Measurements from ENCODE around the gene GLIPR2. TPM values are rescaled to one million over a fixed set of nuclear protein-coding genes. Genes with fewer than 3 reads are reported as not detected.
A peak's percentile ranks its signal among the peaks of the same experiment; 100 is the strongest.
"Not testable (repeated sequence)": the region's sequence is repeated elsewhere in the genome, so short reads cannot be mapped to it uniquely, and the experiment has no call there.

The GLIPR2 gene
- total RNA-seq: 10 to 100 TPM in 1 of 2 donors, 1 to 10 TPM in 1; 4.0 to 17.0 TPM

DNA sequence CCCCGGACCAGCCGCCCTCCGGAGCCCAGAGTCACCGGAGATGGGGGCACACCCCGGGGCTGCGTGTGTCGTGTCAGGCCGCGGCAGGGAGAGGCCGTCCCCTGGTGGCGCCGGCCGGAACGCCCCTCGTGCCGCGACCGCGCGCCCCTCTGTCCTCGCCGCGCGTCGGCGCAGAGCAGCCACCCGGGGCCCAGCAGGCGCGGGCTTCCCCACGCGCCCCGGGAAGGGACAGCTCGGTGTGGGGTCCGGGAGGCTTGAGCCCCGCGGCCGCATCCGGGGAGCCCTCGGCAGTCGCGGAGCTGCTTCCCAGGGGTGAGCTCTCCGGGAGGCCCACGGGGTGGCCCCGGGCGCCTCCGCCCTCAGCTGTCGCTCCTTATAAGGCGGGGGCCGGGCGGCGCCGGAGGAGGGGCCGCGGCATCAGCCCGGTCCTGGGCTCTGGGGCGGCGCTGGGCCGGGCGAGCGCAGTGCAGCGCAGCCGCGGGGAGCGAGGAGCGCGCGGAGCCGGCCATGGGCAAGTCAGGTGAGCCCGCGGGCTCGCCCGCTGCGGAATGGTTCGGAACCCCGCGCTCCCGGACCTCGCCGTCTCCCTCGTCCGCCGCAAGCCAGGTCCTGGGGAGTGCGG, at the start of gene GLIPR2:
Gene GLIPR2 (plus strand): TSS at position 462 of the 622 bp plus-strand sequence. CDS start 46 bp downstream, at position 508.
- no peaks in the 10 kb centered on the region for H3K9me3 Mint-ChIP-seq
- ATAC-seq (peak; percentile 98 to 99), DNase-seq (ENCODE audit: low spot score in 2 of 2) (peak; percentile 80 to 81)
- H3K36me3 Mint-ChIP-seq: no peaks in the 10 kb centered on the region
- peak within 1 kb of the TSS; percentile 54 to 88 for H3K27ac Mint-ChIP-seq

DNA sequence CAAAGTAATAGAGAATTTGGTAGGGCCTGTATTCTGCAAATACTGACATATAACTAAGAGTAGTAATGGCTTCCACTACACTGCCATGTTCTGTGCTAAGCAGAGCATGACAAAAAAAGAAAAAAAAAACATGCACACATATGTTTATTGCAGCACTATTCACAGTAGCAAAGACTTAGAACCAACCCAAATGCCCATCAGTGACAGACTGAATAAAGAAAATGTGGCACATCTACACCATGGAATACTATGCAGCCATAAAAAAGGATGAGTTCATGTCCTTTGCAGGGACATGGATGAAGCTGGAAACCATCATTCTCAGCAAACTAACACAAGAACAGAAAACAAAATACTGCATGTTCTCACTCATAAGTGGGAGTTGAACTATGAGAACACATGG, 49.5 kb upstream of the GLIPR2 start:
- H3K9me3 Mint-ChIP-seq; ATAC-seq; H3K27ac Mint-ChIP-seq; DNase-seq (ENCODE audit: low spot score in 2 of 2): not testable (repeated sequence)
- H3K36me3 Mint-ChIP-seq: peaks cover 0 to 13% of the 10 kb centered on the region in 2 donors

DNA sequence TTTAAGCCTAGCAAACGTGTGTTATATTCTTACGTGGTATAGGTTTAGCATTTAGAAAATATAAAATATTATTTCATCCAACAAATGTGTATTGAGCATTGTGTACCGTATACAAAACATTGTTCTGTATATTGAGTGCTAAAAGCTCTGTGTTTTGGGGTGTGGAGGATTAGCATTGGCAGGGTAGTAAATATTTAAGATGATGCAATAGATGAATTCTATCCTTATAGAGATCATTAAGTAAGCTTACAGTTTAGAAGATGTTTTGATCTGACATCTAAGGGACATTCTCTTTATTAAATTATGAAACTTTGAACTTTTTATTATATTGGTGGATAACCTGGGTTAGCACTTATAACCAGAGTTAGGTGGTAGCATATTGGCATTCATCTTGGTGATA, 48.5 kb upstream of the GLIPR2 start:
- Mint-ChIP-seq H3K36me3 (peaks cover 0 to 14% of the 10 kb centered on the region in 2 donors), H3K27ac (no peak overlapping the region), H3K9me3 (peaks cover 4 to 6% of the 10 kb centered on the region in 2 donors)
- DNase-seq (ENCODE audit: low spot score in 2 of 2) (no peak), ATAC-seq (no peak)

DNA sequence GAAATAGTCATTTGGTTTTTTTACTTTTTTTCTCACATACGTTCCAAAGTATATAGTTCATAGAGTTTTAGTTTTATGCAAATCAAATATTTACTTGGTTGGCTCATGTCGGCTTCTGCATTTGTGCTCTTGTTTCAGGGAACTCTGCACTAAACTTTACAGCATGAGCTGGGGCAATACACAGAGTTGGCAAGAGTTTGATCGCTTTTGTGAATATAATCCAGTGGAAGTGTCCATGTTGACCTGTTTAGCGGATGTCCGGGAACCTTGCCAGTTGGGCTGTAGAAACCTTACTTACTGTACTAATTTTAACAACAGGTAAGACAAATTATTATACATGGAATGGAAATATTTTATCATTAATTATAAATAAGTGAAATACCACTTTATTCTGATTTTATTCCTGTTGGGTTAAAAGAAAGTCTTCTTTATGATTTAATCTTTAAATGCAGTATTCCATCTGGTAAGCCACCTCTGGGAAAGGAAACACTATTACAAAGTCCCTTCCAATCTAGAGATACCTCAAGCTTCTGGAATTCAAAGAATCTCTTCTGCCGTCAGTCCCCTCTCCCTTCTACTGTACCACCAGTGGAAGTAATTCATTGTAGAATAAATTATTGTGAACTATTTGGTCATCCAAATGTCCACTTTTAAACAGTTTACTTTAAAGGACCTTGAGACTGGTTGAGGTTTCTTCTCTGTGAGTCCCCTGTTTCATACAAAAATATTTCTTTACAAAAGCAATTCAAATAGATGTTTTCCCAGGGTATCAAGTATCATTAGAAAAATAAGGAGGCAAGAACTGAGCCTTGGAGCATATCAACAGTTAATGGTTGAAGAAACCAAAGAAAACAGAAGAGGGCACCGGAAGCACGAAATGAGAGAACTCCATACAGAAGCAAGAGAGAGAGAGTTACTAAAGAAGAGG, 45.2 kb upstream of the GLIPR2 start:
- ATAC-seq (no peak), DNase-seq (ENCODE audit: low spot score in 2 of 2) (no peak)
- Mint-ChIP-seq H3K9me3 (peaks cover 4 to 6% of the 10 kb centered on the region in 2 donors), H3K36me3 (peaks cover 0 to 14% of the 10 kb centered on the region in 2 donors), H3K27ac (peak overlapping the region in 1 of 2 donors; percentile 10)

DNA sequence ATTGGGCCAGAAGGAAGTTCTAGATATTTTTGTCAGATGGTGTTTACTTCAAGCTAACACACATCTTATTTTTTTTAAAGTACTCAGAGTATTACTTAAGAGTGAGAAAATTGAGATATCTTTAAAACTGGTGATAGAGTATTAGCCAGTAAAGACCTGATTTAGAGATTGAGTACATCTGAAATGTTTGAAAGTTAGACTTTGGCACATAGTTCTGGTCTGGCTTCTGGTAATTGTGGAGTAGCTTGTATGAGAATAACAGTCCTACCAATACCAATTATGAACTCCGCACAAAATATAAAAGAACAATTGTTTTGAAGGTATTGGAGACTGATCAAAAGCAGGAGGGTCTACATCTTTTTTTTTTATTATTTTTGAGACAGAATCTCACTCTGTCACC, 44.5 kb upstream of the GLIPR2 start:
- DNase-seq (ENCODE audit: low spot score in 2 of 2) (no peak), ATAC-seq (no peak)
- H3K27ac Mint-ChIP-seq: peak overlapping the region in 1 of 2 donors; percentile 76
- peaks cover 4 to 6% of the 10 kb centered on the region in 2 donors for H3K9me3 Mint-ChIP-seq
- peaks cover 0 to 11% of the 10 kb centered on the region in 2 donors for H3K36me3 Mint-ChIP-seq

DNA sequence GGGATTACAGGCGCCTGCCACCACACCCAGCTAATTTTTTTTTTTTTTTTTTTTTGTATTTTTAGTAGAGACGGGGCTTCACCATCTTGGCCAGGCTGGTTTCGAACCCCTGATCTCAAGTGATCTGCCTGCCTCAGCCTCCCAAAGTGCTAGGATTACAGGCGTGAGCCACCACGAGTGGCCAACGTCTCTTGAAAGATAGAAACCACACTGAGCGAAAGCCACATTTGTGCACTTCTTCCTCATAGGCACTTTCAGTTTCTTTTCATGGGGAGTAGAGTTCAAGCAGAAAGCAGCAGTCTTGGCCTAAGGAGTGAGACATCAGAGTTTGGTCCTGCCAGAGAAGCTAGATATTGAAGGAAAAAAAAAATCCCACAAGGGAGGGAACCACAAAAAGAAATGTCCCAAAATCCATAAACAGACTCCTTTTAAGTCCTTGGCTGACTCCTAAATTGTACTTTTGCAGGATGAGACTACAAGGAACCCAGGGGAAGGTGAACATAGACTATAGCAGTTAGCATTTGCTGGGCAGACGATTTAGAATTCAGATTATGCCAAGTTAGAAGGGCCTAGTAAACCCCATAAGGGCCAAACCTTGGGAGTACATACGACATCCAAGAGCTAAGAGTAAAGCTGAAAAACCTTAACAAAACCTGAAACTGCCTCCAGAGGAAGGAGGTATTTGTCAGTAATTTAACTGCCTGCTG, 43.9 kb upstream of the GLIPR2 start:
- peaks cover 4 to 6% of the 10 kb centered on the region in 2 donors for H3K9me3 Mint-ChIP-seq
- DNase-seq (ENCODE audit: low spot score in 2 of 2) (peak in 1 of 2 donors; percentile 43), ATAC-seq (peak; percentile 93 to 99)
- H3K36me3 Mint-ChIP-seq: peaks cover 0 to 8% of the 10 kb centered on the region in 2 donors
- peak overlapping the region; percentile 19 to 76 for H3K27ac Mint-ChIP-seq

- peaks cover 0 to 8% of the 10 kb centered on the region in 2 donors for H3K36me3 Mint-ChIP-seq
- peaks cover 4 to 6% of the 10 kb centered on the region in 2 donors for H3K9me3 Mint-ChIP-seq
- H3K27ac Mint-ChIP-seq: no peak overlapping the region
- DNase-seq (ENCODE audit: low spot score in 2 of 2) (no peak), ATAC-seq (no peak)
Observed at GRCh38 chr9:36093384-36093783, 43.1 kb upstream of the GLIPR2 start.

GRCh38 chr9:36099718-36100117, 36.8 kb upstream of the GLIPR2 start:
- ATAC-seq (no peak), DNase-seq (ENCODE audit: low spot score in 2 of 2) (no peak)
- Mint-ChIP-seq H3K36me3 (no peaks in the 10 kb centered on the region), H3K27ac (no peak overlapping the region), H3K9me3 (no peaks in the 10 kb centered on the region)

- H3K27ac Mint-ChIP-seq: no peak overlapping the region
- no peak for ATAC-seq
- H3K36me3 Mint-ChIP-seq: no peaks in the 10 kb centered on the region
- no peak for DNase-seq (ENCODE audit: low spot score in 2 of 2)
- H3K9me3 Mint-ChIP-seq: no peaks in the 10 kb centered on the region
Observed at GRCh38 chr9:36100532-36100931, 36.0 kb upstream of the GLIPR2 start.

DNA sequence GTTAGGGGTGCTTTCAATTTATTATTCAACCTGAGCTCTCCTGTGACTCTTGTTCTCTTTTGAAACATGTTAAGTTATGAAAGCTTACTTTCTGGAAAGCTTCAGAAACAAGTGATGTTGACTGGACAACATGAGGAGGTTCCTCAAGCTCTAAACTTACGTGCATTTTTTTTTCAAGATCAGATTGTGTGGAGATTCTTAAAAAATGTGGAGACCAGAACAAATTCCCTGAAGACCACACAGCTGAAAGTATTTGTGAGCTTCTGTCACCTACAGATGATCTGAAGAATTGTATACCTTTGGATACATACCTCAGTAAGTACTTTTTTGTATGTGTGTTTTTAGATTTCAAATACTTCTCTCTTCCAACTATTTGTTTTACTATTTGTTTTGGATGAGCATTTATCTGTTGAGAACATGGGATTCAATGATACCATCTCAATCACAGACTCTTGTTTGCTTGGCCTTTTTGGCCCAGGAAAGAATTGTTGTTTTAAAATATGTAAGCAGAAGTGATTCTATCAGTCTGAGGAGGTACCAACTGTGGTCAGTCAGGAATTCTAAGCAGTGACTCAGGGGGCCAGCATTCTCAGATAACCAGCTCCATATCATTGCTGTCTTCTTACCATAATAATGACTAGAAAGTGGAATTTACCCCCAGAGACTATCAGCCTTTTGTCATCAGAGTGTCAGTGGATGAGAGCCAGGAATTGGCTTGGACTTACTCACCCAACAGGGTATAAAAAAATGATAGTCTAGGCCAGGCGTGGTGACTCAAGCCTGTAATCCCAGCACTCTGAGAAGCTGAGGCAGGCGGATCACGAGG, 34.4 kb upstream of the GLIPR2 start:
- Mint-ChIP-seq H3K9me3 (no peaks in the 10 kb centered on the region), H3K27ac (no peak overlapping the region), H3K36me3 (no peaks in the 10 kb centered on the region)
- DNase-seq (ENCODE audit: low spot score in 2 of 2): no peak
- peak in 1 of 2 donors; percentile 22 for ATAC-seq

DNA sequence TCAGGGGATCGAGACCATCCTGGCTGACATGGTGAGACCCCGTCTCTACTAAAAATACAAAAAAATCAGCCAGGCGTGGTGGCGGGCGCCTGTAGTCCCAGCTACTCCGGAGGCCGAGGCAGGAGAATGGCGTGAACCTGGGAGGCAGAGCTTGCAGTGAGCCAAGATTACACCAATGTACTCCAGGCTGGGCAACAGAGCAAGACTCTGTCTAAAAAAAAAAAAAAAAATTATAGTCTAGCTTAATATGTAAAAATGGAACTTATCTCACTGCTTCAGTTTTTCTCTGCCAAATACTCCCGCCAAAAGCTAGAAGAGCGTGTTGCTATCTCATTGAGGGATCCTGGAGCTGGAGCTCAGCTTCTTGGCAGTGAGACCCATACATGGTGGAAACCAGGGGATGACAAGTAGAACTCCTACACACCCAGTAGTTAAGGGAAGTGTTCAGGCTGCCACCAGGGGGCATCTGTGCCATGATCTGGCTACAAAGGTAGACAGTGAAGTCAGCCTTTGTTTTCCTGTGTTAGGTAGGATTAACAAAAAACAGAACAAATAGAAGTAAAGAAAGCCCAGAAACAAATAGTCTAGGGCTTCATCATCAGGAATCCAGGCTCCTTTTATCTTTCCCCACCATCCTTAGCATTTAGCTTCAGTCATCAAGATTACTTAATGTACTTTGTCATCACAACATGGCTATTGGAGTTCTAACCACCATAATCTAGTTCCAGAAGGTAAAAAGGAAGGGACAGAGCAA, 33.6 kb upstream of the GLIPR2 start:
- Mint-ChIP-seq H3K9me3 (no peaks in the 10 kb centered on the region), H3K27ac (peak overlapping the region in 1 of 2 donors; percentile 48), H3K36me3 (no peaks in the 10 kb centered on the region)
- ATAC-seq (peak; percentile 99 to 100), DNase-seq (ENCODE audit: low spot score in 2 of 2) (peak; percentile 74 to 81)

DNA sequence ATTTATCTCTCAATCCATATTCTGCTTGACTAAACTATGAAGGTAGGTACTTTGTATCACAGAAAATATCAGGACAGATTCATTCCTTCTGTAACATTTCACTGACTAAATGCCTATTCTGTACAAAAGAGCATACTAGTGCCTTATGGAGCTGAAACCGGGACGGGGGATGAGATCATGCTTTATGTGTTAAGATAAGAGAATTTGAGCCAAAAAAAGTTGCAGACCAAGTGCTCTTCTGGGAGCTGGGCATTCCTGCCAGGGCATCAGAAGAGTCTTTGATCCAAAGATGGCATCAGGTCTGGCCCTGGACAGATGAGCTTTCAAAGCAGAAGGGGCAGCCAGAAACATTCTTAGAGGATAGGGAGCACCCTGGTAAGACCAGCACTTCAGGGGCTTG, 27.5 kb upstream of the GLIPR2 start:
- ATAC-seq (no peak), DNase-seq (ENCODE audit: low spot score in 2 of 2) (no peak)
- Mint-ChIP-seq H3K36me3 (no peaks in the 10 kb centered on the region), H3K9me3 (no peaks in the 10 kb centered on the region), H3K27ac (no peak overlapping the region)

- Mint-ChIP-seq H3K9me3 (no peaks in the 10 kb centered on the region), H3K27ac (no peak overlapping the region), H3K36me3 (no peaks in the 10 kb centered on the region)
- no peak for ATAC-seq
- no peak for DNase-seq (ENCODE audit: low spot score in 2 of 2)
Observed at GRCh38 chr9:36110434-36110833, 26.1 kb upstream of the GLIPR2 start.

- DNase-seq (ENCODE audit: low spot score in 2 of 2) (no peak), ATAC-seq (peak in 1 of 2 donors; percentile 52)
- H3K9me3 Mint-ChIP-seq: no peaks in the 10 kb centered on the region
- H3K36me3 Mint-ChIP-seq: no peaks in the 10 kb centered on the region
- H3K27ac Mint-ChIP-seq: no peak overlapping the region
Observed at GRCh38 chr9:36112516-36112915, 24.0 kb upstream of the GLIPR2 start.

DNA sequence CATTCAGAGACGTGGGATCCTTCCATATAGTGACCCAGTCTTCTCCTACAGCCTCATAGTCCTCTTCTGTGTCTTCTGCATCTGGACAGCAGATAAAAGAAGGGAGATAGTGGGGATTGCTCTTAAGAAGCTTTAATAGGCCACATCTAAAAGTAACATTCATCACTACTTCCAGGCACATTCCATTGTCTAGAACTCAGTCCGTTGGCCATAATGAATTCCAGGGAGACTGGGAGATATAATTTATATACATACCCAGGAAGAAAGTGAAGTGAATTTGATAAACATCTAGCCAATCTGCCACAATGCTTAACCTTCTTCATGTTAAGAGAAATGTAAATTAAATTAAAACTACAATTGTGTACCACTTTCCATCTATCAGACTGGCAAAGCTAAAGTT, 22.5 kb upstream of the GLIPR2 start:
- Mint-ChIP-seq H3K9me3 (no peaks in the 10 kb centered on the region), H3K36me3 (no peaks in the 10 kb centered on the region), H3K27ac (no peak overlapping the region)
- ATAC-seq (no peak), DNase-seq (ENCODE audit: low spot score in 2 of 2) (no peak)
